ENCODE results near the gene RPS19. TPM values are rescaled to one million over a fixed set of nuclear protein-coding genes. Genes with fewer than 3 reads are reported as not detected.

RPS19 gene
- total RNA-seq, 1 experiment from 2014 or later, result 3,297 TPM

DNA sequence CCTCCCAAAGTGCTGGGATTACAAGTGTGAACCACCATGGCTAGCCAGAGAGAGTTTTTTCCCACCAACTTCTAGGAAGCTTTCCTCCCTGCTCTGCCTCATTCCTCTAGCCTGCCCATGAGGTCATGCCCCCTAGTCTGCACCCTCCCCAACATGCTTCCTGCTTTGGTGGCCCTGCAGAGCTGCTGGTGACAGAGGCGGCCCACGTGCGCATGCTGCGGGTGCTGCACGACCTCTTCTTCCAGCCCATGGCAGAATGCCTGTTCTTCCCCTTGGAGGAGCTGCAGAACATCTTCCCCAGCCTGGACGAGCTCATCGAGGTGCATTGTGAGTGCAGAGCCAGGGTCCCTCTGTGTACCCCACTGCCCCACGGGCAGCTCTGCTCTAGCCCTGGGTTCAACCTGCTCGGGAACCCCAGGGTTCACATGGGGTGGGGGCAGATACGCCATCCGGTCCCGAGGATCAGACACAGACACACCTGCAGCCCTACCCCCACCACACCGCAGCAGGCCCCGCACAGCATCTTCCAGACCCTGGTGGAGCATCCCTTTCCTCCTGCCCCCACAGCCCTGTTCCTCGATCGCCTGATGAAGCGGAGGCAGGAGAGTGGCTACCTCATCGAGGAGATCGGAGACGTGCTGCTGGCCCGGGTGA lies 41.8 kb downstream of the RPS19 start:
- DNase-seq, result no peak
- Histone ChIP-seq H3K4me1 (peaks cover 26% of the 10 kb centered on the region), H3K36me3 (ENCODE audit: control insufficient read depth, insufficient read depth, low read length) (peaks cover 8% of the 10 kb centered on the region), H3K27me3 (replicated peaks; ENCODE audit: control insufficient read depth, insufficient read depth, low read length) (no peaks in the 10 kb centered on the region), H3K4me3 (ENCODE audit: low read depth, low read length) (no peak overlapping the region), H3K9me3 (no peaks in the 10 kb centered on the region)
- intact Hi-C loops (cut with micrococcal nuclease; ENCODE audit: unreplicated experiment), result no loop called here
- POLR2A ChIA-PET, result interaction anchor here (0.6 kb wide), 1 partner anchor 42 kb away, joined by 3 read pairs; the partner anchor contains the start of gene RPS19
- Mint-ChIP-seq H3K36me3 (ENCODE audit: insufficient read depth, unreplicated experiment) (peaks cover 39% of the 10 kb centered on the region), H3K4me3 (ENCODE audit: unreplicated experiment) (no peak overlapping the region), H3K27me3 (ENCODE audit: insufficient read depth, unreplicated experiment) (no peaks in the 10 kb centered on the region), H3K4me1 (ENCODE audit: low read depth, unreplicated experiment) (peaks cover 26% of the 10 kb centered on the region), H3K9me3 (ENCODE audit: unreplicated experiment) (no peaks in the 10 kb centered on the region), H3K27ac (ENCODE audit: unreplicated experiment) (no peak overlapping the region)
- no TSS peak for BruUV-seq (replicated peaks)
- CTCF ChIA-PET, result interaction anchor here (0.6 to 1.7 kb wide), 2 partner anchors 14 to 224 kb away, joined by 3 to 6 read pairs; no protein-coding TSS in a partner anchor
- TF ChIP-seq CTCF (IDR thresholded peaks at IDR 0.05; ENCODE audit: insufficient read depth in 1 of 2, low read depth in 1 of 2, low read length in 1 of 2, severe bottlenecking in 1 of 2, unreplicated experiment in 1 of 2), result no peak

- Mint-ChIP-seq H3K4me1 (ENCODE audit: low read depth, unreplicated experiment) (peaks cover 28% of the 10 kb centered on the region), H3K4me3 (ENCODE audit: unreplicated experiment) (no peak overlapping the region), H3K27me3 (ENCODE audit: insufficient read depth, unreplicated experiment) (no peaks in the 10 kb centered on the region), H3K27ac (ENCODE audit: unreplicated experiment) (no peak overlapping the region), H3K9me3 (ENCODE audit: unreplicated experiment) (no peaks in the 10 kb centered on the region), H3K36me3 (ENCODE audit: insufficient read depth, unreplicated experiment) (peaks cover 39% of the 10 kb centered on the region)
- POLR2A ChIA-PET, result interaction anchor here (0.6 kb wide), 1 partner anchor 42 kb away, joined by 3 read pairs; the partner anchor contains the start of gene RPS19
- CTCF ChIA-PET, result interaction anchor here (1.7 kb wide), 1 partner anchor 15 kb away, joined by 3 read pairs; no protein-coding TSS in a partner anchor
- no peaks in the 10 kb centered on the region for H3K9me3 ChIP-seq
- DNase-seq, result no peak
- BruUV-seq (replicated peaks), result no TSS peak
- H3K4me3 ChIP-seq (ENCODE audit: low read depth, low read length), result no peak overlapping the region
- no peak for TF ChIP-seq CTCF (IDR thresholded peaks at IDR 0.05; ENCODE audit: insufficient read depth in 1 of 2, low read depth in 1 of 2, low read length in 1 of 2, severe bottlenecking in 1 of 2, unreplicated experiment in 1 of 2)
- peaks cover 26% of the 10 kb centered on the region for H3K4me1 ChIP-seq
- peaks cover 8% of the 10 kb centered on the region for H3K36me3 ChIP-seq (ENCODE audit: control insufficient read depth, insufficient read depth, low read length)
- intact Hi-C loops (cut with micrococcal nuclease; ENCODE audit: unreplicated experiment), result no loop called here
- H3K27me3 ChIP-seq (replicated peaks; ENCODE audit: control insufficient read depth, insufficient read depth, low read length), result no peaks in the 10 kb centered on the region
These were observed 42.5 kb downstream of the RPS19 start for GRCh38 chr19:41902594-41902993.

- Histone ChIP-seq H3K27me3 (replicated peaks; ENCODE audit: control insufficient read depth, insufficient read depth, low read length) (no peaks in the 10 kb centered on the region), H3K4me3 (ENCODE audit: low read depth, low read length) (no peak overlapping the region), H3K4me1 (peaks cover 26% of the 10 kb centered on the region), H3K9me3 (no peaks in the 10 kb centered on the region), H3K36me3 (ENCODE audit: control insufficient read depth, insufficient read depth, low read length) (peaks cover 8% of the 10 kb centered on the region)
- ChIA-PET POLR2A (no interaction called here), CTCF (interaction anchor here (0.6 to 1.7 kb wide), 3 partner anchors 15 to 28 kb away, joined by 3 to 6 read pairs (median 3); no protein-coding TSS in a partner anchor)
- intact Hi-C loops (cut with micrococcal nuclease; ENCODE audit: unreplicated experiment), result no loop called here
- Mint-ChIP-seq H3K4me1 (ENCODE audit: low read depth, unreplicated experiment) (peaks cover 28% of the 10 kb centered on the region), H3K36me3 (ENCODE audit: insufficient read depth, unreplicated experiment) (peaks cover 34% of the 10 kb centered on the region), H3K9me3 (ENCODE audit: unreplicated experiment) (no peaks in the 10 kb centered on the region), H3K4me3 (ENCODE audit: unreplicated experiment) (no peak overlapping the region), H3K27me3 (ENCODE audit: insufficient read depth, unreplicated experiment) (no peaks in the 10 kb centered on the region), H3K27ac (ENCODE audit: unreplicated experiment) (peak overlapping the region; percentile 98)
- no peak for DNase-seq
- TF ChIP-seq CTCF (IDR thresholded peaks at IDR 0.05; ENCODE audit: insufficient read depth in 1 of 2, low read depth in 1 of 2, low read length in 1 of 2, severe bottlenecking in 1 of 2, unreplicated experiment in 1 of 2), result no peak
- BruUV-seq (replicated peaks), result no TSS peak
These were observed 43.3 kb downstream of the RPS19 start for GRCh38 chr19:41903193-41903953.

Data from Caco-2 (cell line).